ENCODE measurements around the gene IL9.

IL9 gene
- 0 reads per million in 4 donors for total RNA-seq

DNA sequence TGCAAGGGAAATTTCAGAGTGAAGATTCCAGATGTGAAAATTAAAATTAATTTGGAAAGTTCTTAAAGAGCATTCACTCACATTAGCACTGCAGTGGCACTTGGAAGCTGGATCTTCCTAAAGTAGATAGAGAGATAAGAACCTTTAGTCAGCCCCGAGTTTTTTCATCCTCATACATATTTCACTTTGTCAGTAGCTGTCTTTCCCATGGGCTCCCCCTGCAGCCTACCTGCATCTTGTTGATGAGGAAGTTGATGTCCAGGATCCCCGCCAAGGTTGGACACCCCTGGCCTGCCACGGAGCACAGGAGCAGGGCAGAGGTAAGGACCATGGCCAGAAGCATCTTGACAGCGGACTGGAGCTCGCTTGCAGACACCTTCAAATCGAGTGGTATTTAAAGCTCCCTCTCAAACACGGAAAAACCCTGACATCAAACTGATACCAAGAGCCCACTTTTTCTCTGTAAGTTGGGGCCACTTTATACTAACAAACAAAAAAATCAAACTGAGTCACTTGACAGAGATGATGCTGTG, at the start of gene IL9:
Gene IL9 (minus strand): TSS at position 368 of the 533 bp plus-strand sequence. CDS start 25 bp downstream, at position 343.
- no peak for DNase-seq

DNA sequence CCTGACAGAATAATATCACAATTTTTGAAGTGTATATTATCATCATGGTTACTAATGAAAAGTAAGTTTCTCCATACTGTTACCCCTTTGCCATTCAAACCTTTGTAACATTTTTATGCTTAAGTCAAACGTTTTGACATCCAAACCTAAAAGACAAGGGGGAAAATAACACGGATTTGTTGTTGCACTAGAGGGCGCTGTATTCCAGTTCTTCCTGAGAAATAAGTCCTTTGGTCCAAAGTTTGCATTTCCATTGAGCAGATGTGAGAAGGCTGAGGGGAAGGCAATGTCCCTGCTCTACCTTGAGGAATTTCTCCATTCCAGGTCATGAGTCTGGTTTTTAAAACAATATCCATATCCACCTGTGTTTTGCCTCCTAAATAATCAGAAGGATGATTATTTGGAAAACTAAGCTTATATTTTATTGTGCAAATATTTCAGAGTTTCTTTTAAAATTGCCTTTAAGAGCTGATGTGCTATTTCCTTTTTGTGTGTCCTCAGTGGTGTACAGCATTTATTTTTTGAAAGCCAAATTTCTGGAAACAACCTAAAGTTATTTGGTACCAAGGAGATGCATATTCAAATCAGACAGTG, 49.4 kb upstream of the IL9 start:
- peak in 2 of 5 donors; percentile 12 to 32 for DNase-seq

DNA sequence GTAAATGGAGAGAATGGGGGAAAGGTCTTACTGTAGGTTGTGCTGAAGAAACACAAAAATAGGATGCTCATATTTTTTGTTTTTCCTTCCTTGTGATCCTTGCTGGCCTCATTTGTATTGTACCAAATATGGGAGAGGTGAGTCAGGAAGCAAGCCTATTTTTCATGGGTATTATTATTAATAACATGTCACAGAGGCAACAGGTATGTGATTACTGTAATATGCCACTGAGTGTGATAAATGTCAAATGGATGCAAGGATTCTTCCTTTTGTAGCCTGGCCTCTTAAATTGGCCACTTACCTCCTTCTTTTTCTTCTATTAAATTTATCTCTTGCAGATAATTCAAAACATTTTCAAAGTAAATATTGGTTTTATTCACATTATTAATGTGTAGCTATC, 48.9 kb upstream of the IL9 start:
- DNase-seq = no peak

DNA sequence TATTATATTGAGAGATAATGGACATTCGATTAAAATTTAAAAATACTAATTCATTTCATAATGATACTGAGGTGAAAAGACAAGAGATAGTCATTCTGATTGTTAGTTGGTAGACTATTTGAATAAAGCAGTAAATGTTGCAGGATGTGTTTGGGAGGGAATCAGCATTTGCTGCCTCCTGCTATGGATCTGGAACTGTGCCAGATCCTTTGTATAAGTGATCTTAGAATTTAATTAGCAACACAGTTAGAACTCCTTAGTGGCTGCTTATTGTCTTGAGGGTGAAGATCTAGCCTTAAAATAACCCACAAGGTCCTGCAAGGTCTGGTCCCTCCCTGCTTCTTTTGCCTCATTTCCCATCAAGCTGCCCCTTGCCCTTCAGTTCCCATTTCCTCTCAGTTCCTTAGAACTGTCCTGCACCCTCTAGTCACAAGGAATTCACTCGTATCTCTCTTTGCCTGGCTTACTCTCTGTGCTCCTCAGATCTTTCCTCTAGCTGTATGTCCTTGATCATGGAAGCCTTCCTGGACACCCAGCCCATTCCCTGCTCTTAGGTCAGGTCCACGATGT, 46.6 kb upstream of the IL9 start:
- no peak for DNase-seq

DNA sequence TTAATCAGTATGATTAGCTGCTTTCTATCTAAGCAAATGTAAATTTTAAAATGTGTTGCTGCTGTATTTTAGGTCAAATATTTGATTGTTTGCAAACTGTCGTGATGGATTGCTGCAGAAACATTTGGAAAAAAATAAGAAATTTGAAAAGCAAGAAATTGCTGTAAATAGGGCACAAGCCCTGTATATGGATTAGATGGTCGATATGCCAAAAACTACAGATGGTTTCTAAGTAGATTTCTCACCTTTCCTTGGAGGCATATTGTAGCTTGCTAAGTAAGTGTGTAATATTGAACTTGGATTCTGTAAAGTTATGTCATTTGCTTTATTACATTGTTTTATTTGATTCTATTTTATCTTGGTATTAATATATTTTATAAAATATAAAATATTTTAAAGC, 46.1 kb upstream of the IL9 start:
- DNase-seq = no peak

DNA sequence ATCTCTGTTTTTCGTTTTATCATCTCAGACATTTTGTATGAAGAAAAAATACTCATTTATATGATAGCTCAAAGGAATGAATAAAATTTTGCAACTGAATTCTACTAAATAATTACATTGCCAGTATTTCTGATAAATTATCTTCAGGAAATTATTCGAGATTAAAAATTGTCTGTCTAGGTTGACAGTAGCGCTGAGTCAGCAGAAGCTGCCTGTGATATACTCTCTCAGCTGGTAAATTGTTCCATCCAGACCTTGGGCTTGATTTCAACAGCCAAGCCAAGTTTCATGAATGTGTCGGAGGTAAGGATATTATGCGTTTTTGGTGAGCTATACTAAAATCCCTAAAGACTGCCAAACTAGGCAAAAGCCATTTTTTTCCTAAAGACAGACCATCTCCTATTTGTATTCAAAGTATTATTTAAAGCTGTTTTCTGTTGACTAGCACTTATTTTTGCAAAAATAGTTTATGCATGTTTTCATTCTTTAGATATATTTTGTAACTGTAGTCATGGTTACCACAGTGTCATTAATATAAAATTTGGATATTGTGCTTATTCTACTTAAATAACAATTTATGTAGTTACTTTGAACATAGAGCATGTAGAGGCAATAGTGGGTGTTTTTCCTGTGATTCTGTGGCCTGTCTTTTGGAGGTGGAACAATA, 41.7 kb upstream of the IL9 start:
- no peak for DNase-seq

DNA sequence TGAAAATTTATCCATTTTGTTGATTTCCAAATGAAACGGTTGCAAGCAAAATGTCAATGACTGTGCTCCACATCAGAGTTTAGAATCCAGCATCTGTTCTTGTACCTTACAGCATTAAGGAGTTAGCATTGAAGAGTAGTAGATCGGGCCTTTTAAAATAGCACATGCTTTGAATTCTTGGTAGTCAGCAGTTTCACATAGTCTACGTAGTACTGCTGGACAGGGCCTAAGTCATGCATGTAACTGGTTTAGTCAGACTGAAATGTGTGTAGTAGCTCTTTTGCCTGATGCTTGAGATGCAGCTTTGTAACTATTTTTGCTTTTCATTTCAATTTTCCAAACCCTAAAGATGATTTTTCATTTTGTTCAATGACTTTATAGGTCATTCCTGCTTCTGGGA, 39.3 kb upstream of the IL9 start:
- DNase-seq = no peak

DNA sequence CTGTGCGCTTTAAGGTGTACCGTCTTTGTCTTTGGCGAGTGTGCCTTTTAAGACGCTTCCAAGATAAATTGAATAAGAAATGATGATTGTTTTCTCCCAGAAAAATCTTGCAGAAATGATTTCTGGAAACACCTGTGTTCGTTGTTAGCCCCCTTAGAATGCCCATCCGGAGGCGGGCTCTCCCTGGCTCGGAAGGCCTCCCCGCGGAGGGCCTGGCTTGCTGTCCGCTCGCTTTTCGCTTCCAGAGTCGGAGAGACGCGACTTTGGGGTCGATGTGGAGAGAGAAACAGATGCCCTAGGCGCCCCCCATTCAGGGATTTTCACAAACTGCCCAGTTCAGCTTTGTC, 35.3 kb upstream of the IL9 start:
- DNase-seq = no peak

DNA sequence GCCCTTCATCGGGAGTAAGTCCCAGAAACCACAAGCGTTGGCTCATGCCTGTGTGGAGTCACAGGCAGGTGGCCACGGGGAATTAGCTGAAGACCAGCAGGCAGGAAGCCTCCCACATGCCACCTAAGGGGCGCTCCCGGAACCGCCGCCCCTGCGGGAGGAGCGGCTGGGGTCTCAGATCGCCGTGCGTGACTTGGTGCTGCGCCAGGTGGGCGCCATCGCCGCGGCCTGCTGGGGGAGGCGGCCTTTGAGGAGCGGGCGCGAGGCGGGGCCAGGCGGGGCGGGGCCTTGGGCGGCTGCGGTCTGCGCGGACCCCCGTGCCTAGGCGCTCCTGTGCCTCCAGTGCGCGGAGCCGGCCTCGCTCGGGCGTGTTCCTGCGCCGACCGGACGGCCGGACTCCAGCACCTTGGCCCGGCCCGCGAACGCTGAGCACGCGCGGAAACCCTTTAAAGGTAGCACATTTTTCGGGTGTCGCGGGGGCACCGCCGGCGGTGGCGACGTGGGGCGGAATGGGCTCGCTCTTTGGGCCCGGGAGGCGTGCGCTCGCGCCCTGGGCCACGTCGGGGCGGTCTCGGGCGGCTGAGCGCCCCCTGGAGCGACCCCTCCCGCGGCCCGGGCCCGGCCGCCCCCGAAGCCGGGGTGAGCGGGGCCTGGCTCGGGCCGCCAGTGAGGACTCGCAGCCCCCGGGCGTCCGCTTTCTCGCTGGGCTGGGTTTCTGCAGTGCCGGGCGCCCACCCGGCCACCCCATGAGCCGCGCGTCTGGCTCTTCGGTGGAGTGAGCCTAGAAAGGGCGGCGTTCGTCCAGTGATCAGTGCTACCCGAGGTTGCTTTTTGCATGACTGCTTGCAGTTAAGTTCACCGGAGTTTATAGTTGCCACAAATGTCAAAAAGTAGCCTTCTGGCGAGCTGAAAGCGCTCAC, 34.6 kb upstream of the IL9 start:
- DNase-seq = peak in 1 of 5 donors; percentile 1

DNA sequence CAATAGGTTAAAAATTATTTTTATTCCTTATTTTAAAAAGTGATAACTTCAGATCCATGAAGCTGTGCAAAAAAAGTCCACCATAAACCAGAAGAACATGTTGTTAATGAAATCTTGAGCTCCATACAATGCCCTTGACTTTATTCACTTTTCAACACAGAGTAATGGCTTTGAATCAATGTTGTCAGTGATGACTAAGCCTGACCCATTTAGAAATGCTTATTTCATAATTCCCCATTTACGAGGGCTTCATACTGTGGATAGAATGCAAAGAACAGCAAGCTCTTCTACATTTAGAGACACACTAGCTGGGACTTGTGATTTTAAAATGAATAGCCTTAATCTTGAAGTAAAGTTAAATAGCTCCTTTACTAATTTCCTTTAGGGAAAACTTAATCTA, 25.7 kb upstream of the IL9 start:
- DNase-seq = no peak

DNA sequence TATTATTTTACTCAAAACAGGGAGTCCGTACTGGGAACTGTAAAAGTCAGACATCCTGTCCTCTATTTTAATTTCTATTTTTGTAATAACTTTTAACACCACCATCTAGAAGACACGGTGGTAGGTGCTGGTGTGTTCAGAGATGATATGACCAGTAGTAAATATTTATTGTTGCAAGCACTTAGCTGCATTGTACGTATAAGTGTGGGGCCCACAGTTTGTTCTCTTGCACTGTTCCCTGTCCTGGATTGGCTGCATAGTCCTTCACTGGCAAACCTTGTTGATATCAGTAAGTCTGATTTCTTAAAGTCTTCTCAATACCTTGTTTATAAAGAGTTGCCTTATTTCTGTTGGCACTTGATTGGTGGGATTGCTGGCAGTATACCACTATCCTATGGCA, 24.6 kb upstream of the IL9 start:
- no peak for DNase-seq

DNA sequence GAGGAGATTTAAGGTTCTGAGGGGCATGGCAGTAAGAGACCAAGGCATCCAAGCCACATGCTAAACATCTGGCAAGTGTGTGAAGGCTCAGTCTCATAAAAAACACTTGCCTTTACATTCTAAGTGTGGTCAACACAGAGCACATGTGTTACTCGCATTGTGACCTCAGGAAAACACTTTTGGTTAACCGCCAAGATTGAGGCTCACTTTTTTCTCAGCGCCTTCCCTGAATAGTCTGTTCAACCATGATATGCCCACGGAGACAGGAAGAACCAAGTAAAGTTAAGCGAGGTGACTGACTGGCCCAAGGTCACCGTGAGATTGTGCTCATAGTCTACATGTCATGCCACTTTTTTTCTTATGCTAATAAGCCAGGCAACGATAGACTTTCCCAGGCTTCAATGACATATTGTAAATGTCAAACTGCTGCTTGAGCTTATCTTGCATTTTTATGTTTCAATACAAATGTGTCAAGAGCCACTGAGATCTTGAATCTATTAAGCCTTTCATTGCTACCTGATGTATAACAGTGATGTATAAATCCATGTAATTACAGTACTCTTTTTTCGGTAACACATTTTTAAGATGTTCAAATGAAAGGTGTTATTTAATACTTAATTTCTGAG, 21.1 kb upstream of the IL9 start:
- no peak for DNase-seq

DNA sequence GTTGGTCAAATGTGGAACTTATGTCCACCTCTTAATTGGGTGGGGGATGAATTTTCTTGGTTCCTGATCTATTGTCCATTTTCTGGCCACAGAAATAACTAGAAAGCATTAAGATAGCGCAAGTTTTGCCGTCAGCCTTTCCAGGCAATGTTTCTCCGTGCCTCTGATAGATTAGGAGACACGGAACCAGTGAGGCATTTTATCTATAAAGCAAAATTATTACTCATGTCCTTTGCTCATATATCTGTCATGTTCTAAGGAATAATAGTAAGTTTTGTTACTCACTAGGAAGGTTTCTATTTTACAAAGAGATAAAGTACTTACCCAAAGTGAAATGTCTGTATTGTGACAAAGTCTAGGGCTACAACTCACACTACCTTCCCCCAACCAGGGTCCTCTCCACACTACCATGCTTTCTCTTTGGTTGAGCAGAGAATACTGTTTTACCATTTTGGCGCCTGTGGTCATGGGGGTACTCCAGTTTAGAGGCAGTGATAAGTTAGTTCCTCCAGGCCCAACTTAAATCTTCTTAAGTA, 19.9 kb upstream of the IL9 start:
- DNase-seq = no peak

DNA sequence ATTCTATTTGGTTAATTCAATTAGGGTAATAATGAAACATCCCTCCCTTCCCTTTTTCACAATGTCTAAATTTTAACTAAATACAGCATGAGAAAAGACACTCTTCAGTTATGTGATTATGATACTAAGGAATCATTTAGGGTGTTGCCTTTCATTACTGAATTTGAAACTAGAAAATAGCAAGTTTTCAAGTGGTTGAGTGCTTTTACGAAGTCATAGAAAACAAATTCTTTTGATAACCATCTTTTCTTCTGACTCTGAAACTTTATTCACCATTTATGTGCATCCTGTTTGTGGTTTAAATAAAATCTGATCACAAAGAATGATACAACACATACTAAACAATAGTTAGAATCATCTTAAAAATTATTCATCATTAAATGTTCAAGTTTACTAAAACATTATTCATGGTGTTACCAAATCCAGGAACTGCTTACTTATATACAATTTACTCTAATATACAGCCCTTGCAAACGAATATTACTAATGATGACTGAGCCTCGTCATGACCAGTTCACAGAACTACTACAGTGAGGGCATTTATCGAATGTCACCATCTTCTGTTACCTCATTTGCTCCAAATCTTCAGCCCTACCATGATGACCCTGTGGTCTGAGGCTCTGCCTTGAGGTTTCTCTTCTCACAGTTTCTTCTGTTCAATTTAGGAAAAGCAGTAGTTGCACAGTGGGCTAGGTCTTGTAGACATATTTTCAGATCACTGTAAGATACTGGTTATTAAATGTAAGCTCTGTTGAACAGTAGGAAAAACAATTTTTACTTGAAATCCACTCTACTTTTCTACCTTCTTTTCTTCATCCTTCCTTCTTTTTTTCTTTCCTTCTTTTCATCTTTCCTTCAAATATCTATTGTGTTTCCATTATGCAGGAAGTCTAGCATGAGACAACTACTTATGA, 18.3 kb upstream of the IL9 start:
- DNase-seq = peak in 1 of 5 donors; percentile 20

DNA sequence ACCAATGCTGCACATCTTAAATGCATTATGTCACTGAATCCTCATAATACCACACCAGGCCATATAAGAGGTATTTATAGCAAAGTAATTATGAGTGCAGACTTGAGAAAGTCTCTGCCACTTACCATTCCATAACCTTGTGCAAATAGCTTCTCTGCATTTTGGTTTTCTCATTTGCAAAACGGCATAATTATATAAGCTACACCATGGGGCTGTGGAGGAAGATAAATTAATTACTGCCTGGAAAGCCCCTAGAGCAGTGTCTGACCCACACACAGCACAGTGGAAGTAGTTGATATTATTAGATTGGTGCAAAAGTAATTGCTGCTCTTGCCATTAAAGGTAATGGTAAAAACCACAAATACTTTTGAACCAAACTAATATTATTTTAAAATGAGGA, 9.5 kb upstream of the IL9 start:
- no peak for DNase-seq

DNA sequence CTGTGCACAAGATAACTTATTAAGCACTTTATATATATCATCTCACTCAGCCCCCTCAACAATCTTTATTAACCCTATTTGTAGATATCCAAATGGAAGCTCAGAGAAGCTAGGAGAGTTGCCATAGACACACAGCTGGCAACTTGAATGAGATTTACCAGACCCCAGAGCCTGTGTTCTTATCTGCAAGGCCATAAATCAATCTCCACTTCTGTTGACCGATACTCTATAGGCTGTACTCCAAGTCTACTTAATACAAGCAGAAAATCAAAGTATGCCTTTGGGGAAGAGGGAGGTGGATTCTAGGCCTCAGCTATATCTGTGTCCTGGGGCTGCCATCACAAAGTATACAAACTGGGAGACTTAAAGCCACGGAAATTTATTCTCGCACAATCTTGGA, 6.0 kb upstream of the IL9 start:
- no peak for DNase-seq

DNA sequence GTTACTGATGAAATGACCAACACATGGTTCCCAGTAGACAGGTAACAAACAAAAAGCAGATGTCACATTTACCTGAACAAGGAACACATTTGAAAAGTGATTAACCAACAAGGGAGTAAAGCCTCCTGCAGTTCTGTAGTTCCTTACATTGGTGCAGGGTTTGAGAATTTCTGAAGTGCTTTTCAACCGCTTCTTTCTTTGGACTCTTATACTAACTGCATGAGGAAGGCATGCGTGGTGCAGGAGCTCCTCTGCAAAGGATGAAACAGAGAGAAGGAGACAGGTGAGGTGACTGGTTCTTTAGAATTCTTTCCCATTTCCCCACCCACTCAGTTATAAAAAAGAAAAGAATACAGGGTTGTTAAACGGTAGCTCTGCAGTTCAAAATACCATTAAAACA, 4.6 kb upstream of the IL9 start:
- no peak for DNase-seq

DNA sequence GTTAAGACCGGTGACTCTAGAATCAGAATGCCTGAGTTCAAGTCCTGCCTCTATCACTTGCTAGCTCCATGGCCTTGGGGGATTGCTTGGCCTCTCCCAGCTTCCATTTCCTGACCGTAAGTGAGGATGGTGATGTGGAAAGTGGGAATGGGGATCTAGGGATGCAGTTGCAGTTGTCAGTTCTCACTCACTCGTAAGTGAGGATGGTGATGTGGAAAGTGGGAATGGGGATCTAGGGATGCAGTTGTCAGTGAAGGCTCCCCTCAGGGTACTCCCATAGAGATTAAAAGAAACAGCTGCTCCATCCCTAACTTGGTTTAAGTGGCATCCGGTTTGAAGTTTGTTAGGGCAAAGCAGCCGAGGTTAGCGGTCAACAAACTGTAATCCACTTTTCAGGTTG, 3.0 kb upstream of the IL9 start:
- DNase-seq = no peak

DNA sequence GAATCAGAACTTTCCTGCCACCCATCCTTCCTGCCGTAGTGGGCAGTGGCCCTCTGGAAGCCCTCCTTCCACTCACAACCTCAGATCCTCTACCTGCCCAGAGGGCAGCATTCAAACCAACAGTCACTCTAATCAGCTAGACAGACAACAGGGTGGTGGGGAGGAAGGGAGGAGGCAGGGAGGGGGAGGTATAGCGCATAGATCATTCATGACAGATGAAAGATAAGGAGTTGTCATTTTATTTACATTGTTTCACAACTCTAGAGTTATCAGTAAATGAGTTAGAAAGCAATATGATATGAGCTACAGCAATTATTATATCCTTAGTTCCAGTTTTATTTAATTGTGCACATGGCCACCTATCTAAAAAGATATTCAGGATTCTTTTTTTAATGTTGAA, 852 bp downstream of the IL9 start:
- no peak for DNase-seq

DNA sequence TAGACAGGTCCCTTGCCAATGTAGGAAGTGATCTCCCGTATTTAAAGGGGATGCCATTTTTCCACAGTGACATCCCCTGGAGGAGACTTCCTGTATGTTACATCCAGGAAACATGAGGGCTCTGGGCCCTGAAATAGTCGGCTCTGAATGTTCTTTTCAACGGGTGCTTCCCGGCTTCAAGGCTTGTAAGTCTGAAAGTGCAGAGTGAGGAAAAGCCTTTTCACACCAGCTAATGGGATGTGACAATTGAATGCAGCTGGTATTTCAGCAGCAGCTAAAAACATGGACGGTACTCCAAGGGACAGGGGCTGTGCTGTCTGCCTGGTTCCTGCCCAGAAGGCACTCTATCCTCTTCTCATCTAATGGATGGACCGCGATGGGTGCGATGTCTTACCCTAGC, 1.4 kb downstream of the IL9 start:
- DNase-seq = no peak

DNA sequence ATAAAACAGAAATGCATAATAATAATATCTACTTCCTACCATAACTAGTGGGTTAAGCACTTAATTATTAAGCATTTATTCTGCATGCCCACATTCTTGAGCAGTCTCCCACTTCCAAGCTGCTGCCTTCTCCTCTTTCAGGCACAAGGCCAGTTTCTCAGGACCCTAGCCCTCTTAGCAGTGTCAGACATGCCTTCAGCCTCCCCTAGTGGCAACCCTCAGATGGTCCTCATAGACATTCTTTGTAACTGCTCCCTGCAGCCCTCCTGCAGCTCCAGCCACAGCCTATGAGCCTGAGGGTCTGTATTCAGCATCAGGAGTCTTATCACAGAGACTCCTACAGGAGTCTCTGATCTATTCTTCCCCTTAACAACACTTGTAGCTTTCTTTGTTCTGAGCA, 3.9 kb downstream of the IL9 start:
- DNase-seq = no peak
